SU-DHL-6 (cell line): Measurements from ENCODE around the gene PLEKHA7.

ENCODE experiments used
- CTCF ChIP-seq: fragments of 200-600 bp; sonication (generic); IDR thresholded peaks from one replicate; pipeline ENCODE4 v1.5.1; 2017; ENCODE audit warnings: antibody characterized with exemption, mild to moderate bottlenecking, low read length, moderate library complexity; ENCODE audit not compliant: insufficient read depth, poor library complexity, severe bottlenecking
- EZH2phosphoT487 ChIP-seq: fragments of 200-600 bp; sonication (generic), shearing (Covaris generic); conservative IDR thresholded peaks from 2 replicates; pipeline ENCODE4 v1.6.1; 2018; ENCODE audit warnings: mild to moderate bottlenecking, antibody characterized with exemption, low read length, moderate library complexity, mixed read lengths

- TF ChIP-seq CTCF (no peak), EZH2phosphoT487 (no peak)
Measured at GRCh38 chr11:16876837-16877236, 137.4 kb downstream of the PLEKHA7 start.
